Fibroblast of skin of right quadriceps (primary cell): ENCODE measurements around the gene NDUFAF8.

Experiments used
- DNase-seq: peaks from one replicate; pipeline ENCODE4 v3.0.0-alpha.2; 2013

Gene NDUFAF8

DNA sequence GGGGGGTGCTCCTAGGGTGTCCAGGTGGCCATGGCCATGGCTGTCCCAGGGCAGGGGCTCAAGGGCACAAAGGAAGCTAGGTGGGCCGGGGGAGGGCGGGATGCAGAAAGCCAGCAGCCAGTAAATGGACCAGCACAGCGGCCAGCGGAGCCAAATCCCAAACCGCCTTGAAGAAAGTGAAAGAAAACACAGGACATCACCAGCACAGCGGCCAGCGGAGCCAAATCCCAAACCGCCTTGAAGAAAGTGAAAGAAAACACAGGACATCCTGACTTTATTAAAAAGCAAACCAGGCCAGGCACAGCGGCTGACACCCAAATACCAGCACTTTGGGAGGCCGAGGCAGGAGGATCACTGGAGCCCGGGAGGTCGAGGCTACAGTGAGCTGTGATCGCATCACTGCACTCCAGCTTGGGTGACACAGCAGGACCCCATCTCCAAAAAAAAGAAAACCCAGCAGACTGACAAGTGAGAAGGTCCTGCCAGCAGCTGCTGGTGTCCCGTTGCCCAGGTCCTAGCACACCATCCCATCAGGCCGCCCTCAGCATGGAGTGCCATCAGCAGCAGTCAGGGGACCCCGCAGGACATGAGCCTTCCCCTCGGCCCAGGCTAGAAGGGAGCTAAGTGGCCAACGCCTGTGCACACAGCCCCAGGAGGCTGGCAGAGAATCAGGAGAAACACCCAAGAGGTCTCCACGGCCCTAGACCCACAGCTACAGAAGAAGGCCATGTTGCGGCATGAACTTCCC lies 39.0 kb downstream of the NDUFAF8 start:
- DNase-seq = no peak

DNA sequence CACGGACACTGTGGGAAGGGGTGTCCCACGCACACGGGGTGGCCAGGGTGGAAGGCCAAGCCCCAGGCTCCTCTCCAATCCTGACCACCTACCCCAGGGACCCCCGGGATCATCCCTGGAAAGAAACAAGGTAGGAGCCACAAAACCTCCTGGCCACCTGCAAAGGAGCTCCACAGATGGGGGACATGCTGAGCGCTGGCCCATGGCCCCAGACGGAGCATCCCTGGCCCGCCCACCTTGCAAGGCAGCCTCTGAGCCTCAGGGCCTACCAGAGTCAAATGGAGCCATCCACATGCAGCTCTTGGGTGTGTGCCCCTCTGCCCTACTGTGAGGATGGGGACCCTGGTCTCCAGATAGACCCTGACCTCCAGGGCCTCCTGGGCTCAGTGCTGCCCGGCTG lies 39.7 kb downstream of the NDUFAF8 start:
- DNase-seq = no peak

GRCh38 chr17:81279278-81280275 lies 40.5 kb downstream of the NDUFAF8 start:
- DNase-seq = no peak

GRCh38 chr17:81280571-81280970 lies 41.5 kb downstream of the NDUFAF8 start:
- DNase-seq = no peak

- DNase-seq = no peak
Observed at GRCh38 chr17:81282141-81282540, 43.0 kb downstream of the NDUFAF8 start.

DNA sequence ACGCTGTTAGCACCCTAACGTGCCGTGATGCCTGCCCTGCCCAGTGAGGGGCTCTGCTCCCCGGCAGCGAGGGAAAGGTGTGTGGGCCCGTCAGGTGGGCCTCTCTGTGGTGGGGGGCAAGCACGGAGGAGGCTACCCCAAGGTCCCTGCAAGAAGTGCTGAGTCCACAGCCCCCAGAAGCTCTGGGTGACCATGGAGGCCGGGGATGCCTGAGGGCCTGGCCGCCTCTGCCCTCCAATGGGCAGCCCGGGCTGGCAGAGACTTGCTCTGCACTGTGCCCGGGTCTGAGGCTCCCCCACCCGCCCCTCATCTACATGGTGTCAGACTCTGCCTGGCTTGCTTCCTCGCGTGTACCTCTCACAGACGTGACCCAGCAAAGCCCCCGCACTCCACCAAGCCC lies 43.8 kb downstream of the NDUFAF8 start:
- DNase-seq = no peak

DNA sequence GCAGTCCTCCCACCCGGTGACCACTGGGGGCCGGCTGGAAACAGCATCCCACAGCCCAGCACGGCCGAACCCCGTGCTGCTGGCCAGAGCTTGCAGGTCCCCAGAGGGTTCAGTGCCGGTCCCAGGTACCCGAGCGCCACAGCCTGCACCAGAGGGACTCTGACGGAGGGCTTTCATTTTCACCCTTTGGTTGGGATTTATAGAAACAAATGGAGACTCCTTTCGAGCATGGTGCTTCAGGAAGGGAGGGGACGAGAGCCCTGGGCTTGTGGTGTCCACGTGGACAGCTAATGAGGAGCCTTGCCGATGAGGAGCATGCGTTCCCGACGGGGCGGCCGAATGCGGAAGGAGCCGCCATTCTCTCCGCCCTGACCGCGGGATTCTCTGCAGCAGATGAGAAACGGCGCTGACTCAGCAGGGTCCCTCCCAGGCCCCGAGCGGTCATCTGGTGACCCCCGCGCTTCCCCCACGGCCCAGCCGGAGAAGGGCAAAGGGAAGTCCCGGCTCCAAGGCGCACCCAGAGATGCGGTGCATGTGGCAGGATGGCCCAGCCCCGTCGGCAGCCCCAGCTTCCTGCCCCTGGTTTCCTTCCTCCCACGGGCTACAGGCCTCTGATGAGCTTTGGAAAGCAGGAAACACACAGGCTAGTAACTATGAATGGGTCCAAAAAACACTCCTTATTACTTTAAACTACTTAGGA lies 46.2 kb downstream of the NDUFAF8 start:
- DNase-seq = peak; percentile 28

- no peak for DNase-seq
Observed at GRCh38 chr17:81285894-81286293, 46.8 kb downstream of the NDUFAF8 start.

GRCh38 chr17:81286491-81287145 lies 47.5 kb downstream of the NDUFAF8 start:
- no peak for DNase-seq

DNA sequence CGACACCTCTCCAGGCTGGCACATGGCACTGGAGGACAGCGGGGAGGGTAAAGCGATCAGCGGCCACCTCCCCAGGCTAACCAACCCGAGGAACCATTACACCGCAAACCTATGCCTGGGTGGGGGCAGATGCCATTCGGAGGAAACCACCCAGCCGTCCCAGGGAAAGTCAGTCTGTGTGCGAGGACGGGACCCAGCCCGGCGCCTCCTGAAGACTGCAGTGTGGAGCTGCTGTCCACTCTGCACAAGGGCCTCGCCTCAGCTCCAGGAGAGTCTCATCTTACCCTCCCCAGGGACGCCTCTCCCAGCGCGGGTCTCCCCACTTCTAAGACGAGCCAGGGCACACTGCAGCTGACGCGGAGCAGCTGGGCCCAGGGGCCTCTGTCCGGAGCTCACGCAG lies 48.0 kb downstream of the NDUFAF8 start:
- DNase-seq = no peak

- DNase-seq = no peak
Observed at GRCh38 chr17:81287741-81288430, 48.8 kb downstream of the NDUFAF8 start.

DNA sequence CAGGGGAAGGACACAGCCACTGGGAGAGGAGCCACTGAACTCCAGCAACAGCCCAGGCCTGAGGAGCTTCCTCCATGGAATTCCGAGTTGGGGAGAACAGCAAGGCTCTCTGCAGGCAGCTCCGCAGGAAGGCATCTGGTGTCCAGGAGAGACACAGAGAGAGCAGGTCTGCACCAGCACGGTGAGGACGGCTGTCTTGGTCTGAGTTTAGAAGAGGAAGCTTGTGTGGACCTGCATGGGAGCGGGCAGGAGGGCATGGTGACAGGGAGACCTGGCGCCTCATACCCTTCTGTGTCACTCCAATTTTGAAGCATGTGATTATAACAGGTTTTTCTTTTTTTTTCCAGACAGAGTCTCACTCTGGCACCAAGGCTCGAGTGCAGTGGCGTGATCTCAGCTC lies 49.6 kb downstream of the NDUFAF8 start:
- no peak for DNase-seq

GRCh38 chr17:81289627-81290026 lies 50.5 kb downstream of the NDUFAF8 start:
- DNase-seq = no peak

GRCh38 chr17:81290230-81290629 lies 51.1 kb downstream of the NDUFAF8 start:
- DNase-seq = no peak
